Stimulated activated naive B cell treated with anti-CD40 and anti-IgM and Interleukin-4, amounts not matched to agents 10 μg/mL and 1 μg/mL and 100 μg/mL, for 72 hours (primary cell): ENCODE measurements around the gene COG1.

Experiments
- ATAC-seq, 2 donors: fragments of 150-1000 bp; cut with Tn5 transposase; replicated peaks; 2 replicates each; pipeline ENCODE4 v1.10.0; 2021; ENCODE audit warnings: moderate library complexity in 1 of 2
- DNase-seq: peaks from one replicate; pipeline ENCODE4 v3.0.0; 2021
- H3K27ac Mint-ChIP-seq: one replicate; pipeline ENCODE4 v1.8.0; 2022; ENCODE audit warnings: mild to moderate bottlenecking, mixed read lengths
- H3K27me3 Mint-ChIP-seq, 2 donors: one replicate each; pipeline ENCODE4 v1.8.0; 2022; ENCODE audit warnings: mixed read lengths in 2 of 2
- H3K36me3 Mint-ChIP-seq, 2 donors: one replicate each; pipeline ENCODE4 v1.8.0; 2022; ENCODE audit warnings: mixed read lengths in 2 of 2, mild to moderate bottlenecking in 1 of 2
- H3K4me1 Mint-ChIP-seq, 2 donors: one replicate each; pipeline ENCODE4 v1.8.0; 2022; ENCODE audit warnings: mixed read lengths in 2 of 2, mild to moderate bottlenecking in 1 of 2
- H3K4me3 Mint-ChIP-seq, 2 donors: one replicate each; pipeline ENCODE4 v1.8.0; 2022; ENCODE audit warnings: mild to moderate bottlenecking in 2 of 2, mixed read lengths in 2 of 2, moderate library complexity in 1 of 2
- H3K9me3 Mint-ChIP-seq, 2 donors: one replicate each; pipeline ENCODE4 v1.8.0; 2022; ENCODE audit warnings: mixed read lengths in 2 of 2, mild to moderate bottlenecking in 1 of 2

The COG1 gene

DNA sequence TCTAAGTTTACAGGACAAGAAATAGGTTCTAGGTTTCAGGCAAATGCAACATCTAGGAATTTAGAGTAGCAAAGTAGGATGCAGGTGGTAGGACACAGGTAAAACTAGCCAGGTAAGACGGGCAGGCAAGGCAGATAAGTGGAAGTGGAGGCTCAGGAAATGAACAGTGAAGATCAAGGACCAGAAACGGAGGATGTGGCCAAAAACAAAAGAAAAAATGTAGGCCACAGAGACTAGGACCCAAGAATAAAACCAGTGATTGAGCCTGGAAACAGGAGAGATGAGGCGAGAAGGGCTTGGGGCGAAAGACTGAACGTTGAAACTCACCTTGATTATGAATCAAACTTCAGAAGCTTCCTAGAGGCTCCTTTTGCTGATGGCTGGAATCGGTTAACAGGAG lies 44.9 kb downstream of the COG1 start:
- H3K27me3 Mint-ChIP-seq = no peaks in the 10 kb centered on the region
- H3K27ac Mint-ChIP-seq = no peak overlapping the region
- H3K36me3 Mint-ChIP-seq = peaks cover 23 to 30% of the 10 kb centered on the region in 2 donors
- no peak overlapping the region for H3K4me3 Mint-ChIP-seq
- peaks cover 24 to 36% of the 10 kb centered on the region in 2 donors for H3K4me1 Mint-ChIP-seq
- no peak for ATAC-seq
- no peak for DNase-seq
- no peaks in the 10 kb centered on the region for H3K9me3 Mint-ChIP-seq

- H3K4me1 Mint-ChIP-seq = peaks cover 13 to 25% of the 10 kb centered on the region in 2 donors
These were observed 47.7 kb downstream of the COG1 start for GRCh38 chr17:73240561-73240960.

DNA sequence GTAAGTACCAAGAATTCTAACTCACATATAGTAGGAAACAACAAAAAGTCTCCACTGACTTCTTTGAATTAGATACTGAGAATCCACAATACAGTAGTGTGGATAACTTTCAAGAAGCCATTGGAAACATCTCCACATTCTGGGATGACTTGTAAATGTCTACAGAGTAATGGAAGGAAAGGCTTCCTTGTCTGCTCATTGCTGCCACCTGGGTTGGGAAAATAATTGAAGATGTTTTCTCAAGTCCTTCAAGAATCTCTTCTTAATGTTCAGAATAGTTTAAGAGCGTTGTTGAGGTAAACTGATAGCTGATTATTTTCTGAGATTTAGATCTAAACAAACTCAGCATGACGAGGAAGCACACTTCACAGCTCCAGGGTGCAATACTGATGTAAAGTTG lies 54.9 kb downstream of the COG1 start:
- ATAC-seq (no peak), DNase-seq (no peak)
- Mint-ChIP-seq H3K4me1 (no peaks in the 10 kb centered on the region), H3K9me3 (no peaks in the 10 kb centered on the region), H3K4me3 (no peak overlapping the region), H3K36me3 (peaks cover 7 to 28% of the 10 kb centered on the region in 2 donors), H3K27me3 (no peaks in the 10 kb centered on the region), H3K27ac (no peak overlapping the region)

More at GRCh38 chr17:73240561-73240960, 47.7 kb downstream of the COG1 start:
- Mint-ChIP-seq H3K9me3 (no peaks in the 10 kb centered on the region), H3K27me3 (no peaks in the 10 kb centered on the region), H3K4me3 (no peak overlapping the region), H3K36me3 (peaks cover 21 to 36% of the 10 kb centered on the region in 2 donors), H3K27ac (no peak overlapping the region)
- ATAC-seq (no peak), DNase-seq (no peak)

- peaks cover 5 to 26% of the 10 kb centered on the region in 2 donors for H3K36me3 Mint-ChIP-seq
- ATAC-seq (no peak), DNase-seq (no peak)
- no peak overlapping the region for H3K27ac Mint-ChIP-seq
- H3K4me3 Mint-ChIP-seq = no peak overlapping the region
- H3K4me1 Mint-ChIP-seq = no peaks in the 10 kb centered on the region
- no peaks in the 10 kb centered on the region for H3K9me3 Mint-ChIP-seq
- no peaks in the 10 kb centered on the region for H3K27me3 Mint-ChIP-seq
These were observed 55.7 kb downstream of the COG1 start for GRCh38 chr17:73248532-73248931.

GRCh38 chr17:73249700-73250099 lies 56.8 kb downstream of the COG1 start:
- H3K9me3 Mint-ChIP-seq = no peaks in the 10 kb centered on the region
- no peaks in the 10 kb centered on the region for H3K4me1 Mint-ChIP-seq
- no peaks in the 10 kb centered on the region for H3K27me3 Mint-ChIP-seq
- ATAC-seq (no peak), DNase-seq (no peak)
- no peak overlapping the region for H3K4me3 Mint-ChIP-seq
- no peak overlapping the region for H3K27ac Mint-ChIP-seq
- H3K36me3 Mint-ChIP-seq = peaks cover 5 to 24% of the 10 kb centered on the region in 2 donors

GRCh38 chr17:73250851-73251640 lies 58.2 kb downstream of the COG1 start:
- ATAC-seq (no peak), DNase-seq (no peak)
- Mint-ChIP-seq H3K27ac (no peak overlapping the region), H3K9me3 (no peaks in the 10 kb centered on the region), H3K27me3 (peaks cover 0 to 5% of the 10 kb centered on the region in 2 donors), H3K36me3 (peaks cover 4 to 19% of the 10 kb centered on the region in 2 donors), H3K4me3 (no peak overlapping the region), H3K4me1 (peaks cover 5% of the 10 kb centered on the region in 2 donors)

DNA sequence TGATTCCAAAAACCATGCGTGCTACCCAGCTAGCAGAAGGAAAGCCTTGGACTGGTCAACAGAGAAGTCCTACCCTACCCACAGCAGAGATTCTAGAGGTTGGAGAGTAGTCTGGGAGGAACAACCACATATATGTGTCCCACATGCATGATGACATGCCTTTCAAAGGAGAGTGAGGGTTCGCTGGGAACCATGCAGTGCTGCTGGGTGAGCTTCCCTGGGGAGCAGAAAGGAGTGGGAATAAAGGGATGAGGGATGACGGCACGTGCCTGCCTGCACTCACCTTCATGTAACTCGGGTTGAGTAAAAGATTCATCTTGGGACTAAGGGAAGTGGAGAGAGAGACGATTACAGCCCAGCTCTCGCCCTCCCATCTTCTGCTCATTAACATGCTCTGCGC lies 59.0 kb downstream of the COG1 start:
- no peak overlapping the region for H3K4me3 Mint-ChIP-seq
- H3K36me3 Mint-ChIP-seq = peaks cover 4 to 15% of the 10 kb centered on the region in 2 donors
- H3K4me1 Mint-ChIP-seq = peaks cover 5% of the 10 kb centered on the region in 2 donors
- ATAC-seq (no peak), DNase-seq (no peak)
- peaks cover 0 to 6% of the 10 kb centered on the region in 2 donors for H3K27me3 Mint-ChIP-seq
- no peaks in the 10 kb centered on the region for H3K9me3 Mint-ChIP-seq
- no peak overlapping the region for H3K27ac Mint-ChIP-seq

GRCh38 chr17:73255671-73256181 lies 62.9 kb downstream of the COG1 start:
- H3K36me3 Mint-ChIP-seq = no peaks in the 10 kb centered on the region
- peaks cover 5 to 6% of the 10 kb centered on the region in 2 donors for H3K27me3 Mint-ChIP-seq
- DNase-seq (peak; percentile 26), ATAC-seq (peak; percentile 84 to 88)
- no peak overlapping the region for H3K4me3 Mint-ChIP-seq
- H3K9me3 Mint-ChIP-seq = no peaks in the 10 kb centered on the region
- H3K4me1 Mint-ChIP-seq = peaks cover 5% of the 10 kb centered on the region in 2 donors
- H3K27ac Mint-ChIP-seq = peak overlapping the region; percentile 11

- DNase-seq (no peak), ATAC-seq (peak in 1 of 2 donors; percentile 6)
- peaks cover 5% of the 10 kb centered on the region in 2 donors for H3K4me1 Mint-ChIP-seq
- no peak overlapping the region for H3K27ac Mint-ChIP-seq
- peaks cover 5 to 6% of the 10 kb centered on the region in 2 donors for H3K27me3 Mint-ChIP-seq
- no peak overlapping the region for H3K4me3 Mint-ChIP-seq
- no peaks in the 10 kb centered on the region for H3K9me3 Mint-ChIP-seq
- no peaks in the 10 kb centered on the region for H3K36me3 Mint-ChIP-seq
These were observed 63.4 kb downstream of the COG1 start for GRCh38 chr17:73256220-73256619.

- no peak overlapping the region for H3K27ac Mint-ChIP-seq
- no peaks in the 10 kb centered on the region for H3K9me3 Mint-ChIP-seq
- H3K4me1 Mint-ChIP-seq = peaks cover 5% of the 10 kb centered on the region in 2 donors
- DNase-seq = no peak
- no peak for ATAC-seq
- peaks cover 6 to 10% of the 10 kb centered on the region in 2 donors for H3K27me3 Mint-ChIP-seq
- no peak overlapping the region for H3K4me3 Mint-ChIP-seq
- no peaks in the 10 kb centered on the region for H3K36me3 Mint-ChIP-seq
These were observed 64.7 kb downstream of the COG1 start for GRCh38 chr17:73257516-73257915.
